ENCODE data around the gene PRKCD.

The PRKCD gene

GRCh38 chr3:53160660-53161449, at the start of gene PRKCD:
Gene PRKCD (plus strand): TSS chr3:53161209. CDS start chr3:53178423, 17,214 bp downstream.
- peak; percentile 61 for DNase-seq (ENCODE audit: low read depth)

- DNase-seq (ENCODE audit: low read depth) = no peak
Observed at GRCh38 chr3:53111822-53112221, 49.2 kb upstream of the PRKCD start.

- DNase-seq (ENCODE audit: low read depth) = no peak
Observed at GRCh38 chr3:53113293-53114010, 47.6 kb upstream of the PRKCD start.

GRCh38 chr3:53114011-53114400, 47.0 kb upstream of the PRKCD start:
- DNase-seq (ENCODE audit: low read depth) = peak; percentile 73

DNA sequence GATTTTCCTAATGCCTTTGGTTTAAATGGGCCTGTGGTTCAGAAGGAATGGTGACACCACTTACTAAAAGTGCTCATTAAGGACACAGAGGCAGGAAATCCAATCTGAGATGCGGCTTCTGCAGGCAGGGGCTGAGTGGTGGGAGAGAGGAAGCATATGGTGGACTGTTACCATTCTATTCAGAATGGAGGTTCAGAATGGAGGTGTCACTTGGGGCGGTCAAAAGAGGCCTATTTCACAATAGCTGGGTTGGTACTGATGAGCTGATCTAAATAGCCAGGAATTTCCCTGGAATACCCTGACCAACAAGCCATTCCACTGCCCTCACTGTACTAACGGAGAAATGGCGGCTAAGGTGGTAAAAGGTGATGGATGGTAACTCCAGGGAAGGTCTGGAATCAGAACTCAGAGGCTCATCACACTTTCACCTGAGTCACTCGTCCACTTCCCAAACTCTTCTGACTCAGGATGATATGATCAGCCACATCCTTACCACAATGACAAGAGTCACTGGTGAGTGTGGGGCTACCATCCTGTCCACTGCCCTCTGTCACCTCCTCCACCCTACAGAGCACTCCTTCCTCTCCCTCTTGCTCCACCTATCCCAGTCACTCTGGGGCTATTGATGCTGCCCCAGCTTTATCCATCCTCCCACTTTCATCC, 46.5 kb upstream of the PRKCD start:
- DNase-seq (ENCODE audit: low read depth) = no peak

DNA sequence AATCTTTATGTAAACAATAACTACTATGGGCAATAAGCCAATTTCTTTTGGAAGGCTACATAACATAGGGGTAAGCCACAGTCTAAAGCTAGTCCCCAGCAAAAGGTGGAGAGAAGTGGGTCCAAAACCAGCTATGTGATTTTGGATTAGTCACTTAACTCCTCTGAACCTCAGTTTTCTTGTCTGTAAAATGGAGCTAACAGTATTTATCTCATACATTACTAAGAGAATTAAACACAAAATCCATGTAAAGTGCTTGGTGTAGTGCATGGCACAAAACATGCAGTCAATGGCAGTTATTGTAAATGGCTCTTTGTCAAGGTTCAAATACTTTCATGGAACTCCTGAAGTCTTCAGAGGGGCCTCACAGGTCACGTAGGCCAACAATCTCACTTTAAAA, 44.1 kb upstream of the PRKCD start:
- DNase-seq (ENCODE audit: low read depth) = no peak

DNA sequence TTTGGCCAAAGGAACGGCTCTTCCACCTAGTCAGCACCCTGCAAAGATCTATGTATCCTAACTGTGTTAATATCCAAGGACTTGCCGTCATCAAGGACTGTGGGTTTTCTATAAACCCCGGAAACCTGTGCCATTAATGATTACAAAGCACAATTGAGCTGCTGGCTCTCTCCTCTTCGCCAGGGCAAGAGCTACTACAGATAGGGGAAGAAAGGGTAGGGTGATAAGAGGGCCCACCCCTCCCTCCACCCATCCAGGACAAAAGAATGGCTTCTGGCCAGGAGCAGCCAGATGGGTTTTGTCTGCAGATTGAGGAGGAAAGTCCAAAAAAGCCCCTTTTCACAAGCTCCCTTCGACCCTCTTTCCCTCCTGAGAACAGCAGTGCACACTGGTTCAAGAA, 40.7 kb upstream of the PRKCD start:
- DNase-seq (ENCODE audit: low read depth) = no peak

DNA sequence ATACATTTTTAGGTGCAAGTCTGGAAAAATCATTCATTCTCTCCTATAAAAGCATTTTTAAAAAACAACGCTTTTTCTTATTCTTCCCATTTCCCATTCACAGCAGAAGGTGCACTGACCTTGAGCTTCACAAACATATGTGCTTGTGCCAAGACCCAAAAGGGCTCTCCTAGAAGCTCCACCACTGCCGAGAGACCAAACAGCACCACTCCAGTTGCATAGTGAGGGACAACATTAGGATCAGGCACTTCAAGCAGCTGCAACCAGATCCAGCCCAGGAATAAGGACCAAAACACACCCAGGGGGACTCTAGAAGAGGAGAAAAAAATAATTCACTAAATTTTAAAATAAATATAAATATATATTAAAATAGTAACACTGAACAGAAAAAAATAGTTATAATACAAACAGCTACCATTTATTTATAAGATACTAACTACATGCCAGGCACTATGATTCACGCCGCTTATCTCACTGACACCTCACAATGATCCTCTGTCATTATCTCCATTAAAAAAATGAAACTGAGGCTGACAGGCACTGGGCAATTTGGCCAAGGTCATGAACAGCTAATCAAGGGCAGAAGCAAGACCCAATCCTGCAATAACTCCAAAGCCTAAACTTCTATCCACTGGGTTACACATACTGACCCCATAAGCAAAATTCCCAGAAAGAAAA, 38.6 kb upstream of the PRKCD start:
- no peak for DNase-seq (ENCODE audit: low read depth)

DNA sequence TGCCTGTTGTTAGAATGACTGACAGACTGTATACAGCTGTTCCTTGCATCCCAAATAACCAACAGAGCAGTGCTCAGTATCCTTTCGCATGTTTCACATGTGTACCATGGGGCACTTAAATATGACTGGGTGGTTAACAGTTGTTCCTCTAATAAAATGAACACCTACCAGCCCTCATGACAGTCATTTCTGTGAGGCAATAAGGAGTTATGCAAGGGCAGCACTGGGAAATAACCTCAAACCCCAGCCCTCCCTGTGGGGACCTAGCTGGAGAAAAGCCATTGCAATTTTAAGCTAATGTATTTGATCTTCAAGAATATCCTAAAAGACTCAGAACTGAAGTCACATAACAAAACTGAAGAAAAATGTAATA, 38.1 kb upstream of the PRKCD start:
- DNase-seq (ENCODE audit: low read depth) = no peak

- DNase-seq (ENCODE audit: low read depth) = no peak
Observed at GRCh38 chr3:53123510-53123909, 37.5 kb upstream of the PRKCD start.

DNA sequence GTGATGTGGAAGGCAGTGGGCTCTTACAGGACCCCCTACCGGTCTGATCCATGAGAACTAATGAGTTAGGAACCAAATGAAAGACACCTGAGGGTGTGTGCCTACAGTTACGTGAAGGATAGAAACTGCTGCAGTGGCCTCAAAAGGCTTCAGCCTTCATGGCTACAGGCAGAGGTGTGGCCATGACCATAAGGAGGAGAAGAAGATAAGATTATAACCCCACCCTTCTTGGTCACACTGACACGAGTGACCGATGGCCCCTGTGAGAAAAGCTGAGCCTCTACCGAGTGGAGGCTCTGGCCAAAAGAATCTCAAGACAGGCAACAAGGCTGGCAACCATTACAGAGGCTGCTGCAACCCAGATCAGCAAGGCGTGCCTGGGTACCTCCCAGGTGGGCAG, 37.1 kb upstream of the PRKCD start:
- no peak for DNase-seq (ENCODE audit: low read depth)

- DNase-seq (ENCODE audit: low read depth) = no peak
Observed at GRCh38 chr3:53126601-53127000, 34.4 kb upstream of the PRKCD start.

DNA sequence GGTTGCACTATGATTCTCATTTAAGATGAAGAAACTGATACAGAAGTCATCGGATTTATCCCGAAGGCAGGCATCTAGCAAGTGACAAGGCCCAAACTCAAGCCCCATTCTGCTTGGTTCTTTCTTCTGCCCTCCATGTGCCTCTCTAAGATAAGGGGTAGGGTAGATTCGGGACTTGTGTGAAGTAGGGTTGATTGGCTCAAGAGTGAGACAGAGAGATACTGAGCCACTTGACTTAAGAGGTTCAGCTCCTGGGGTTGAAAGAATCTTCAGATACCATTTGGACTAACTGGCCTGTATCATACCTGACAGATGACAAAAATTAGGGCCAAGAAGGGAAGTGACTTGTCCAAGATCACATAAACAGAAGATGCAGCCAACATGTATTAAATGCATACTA, 31.7 kb upstream of the PRKCD start:
- no peak for DNase-seq (ENCODE audit: low read depth)

DNA sequence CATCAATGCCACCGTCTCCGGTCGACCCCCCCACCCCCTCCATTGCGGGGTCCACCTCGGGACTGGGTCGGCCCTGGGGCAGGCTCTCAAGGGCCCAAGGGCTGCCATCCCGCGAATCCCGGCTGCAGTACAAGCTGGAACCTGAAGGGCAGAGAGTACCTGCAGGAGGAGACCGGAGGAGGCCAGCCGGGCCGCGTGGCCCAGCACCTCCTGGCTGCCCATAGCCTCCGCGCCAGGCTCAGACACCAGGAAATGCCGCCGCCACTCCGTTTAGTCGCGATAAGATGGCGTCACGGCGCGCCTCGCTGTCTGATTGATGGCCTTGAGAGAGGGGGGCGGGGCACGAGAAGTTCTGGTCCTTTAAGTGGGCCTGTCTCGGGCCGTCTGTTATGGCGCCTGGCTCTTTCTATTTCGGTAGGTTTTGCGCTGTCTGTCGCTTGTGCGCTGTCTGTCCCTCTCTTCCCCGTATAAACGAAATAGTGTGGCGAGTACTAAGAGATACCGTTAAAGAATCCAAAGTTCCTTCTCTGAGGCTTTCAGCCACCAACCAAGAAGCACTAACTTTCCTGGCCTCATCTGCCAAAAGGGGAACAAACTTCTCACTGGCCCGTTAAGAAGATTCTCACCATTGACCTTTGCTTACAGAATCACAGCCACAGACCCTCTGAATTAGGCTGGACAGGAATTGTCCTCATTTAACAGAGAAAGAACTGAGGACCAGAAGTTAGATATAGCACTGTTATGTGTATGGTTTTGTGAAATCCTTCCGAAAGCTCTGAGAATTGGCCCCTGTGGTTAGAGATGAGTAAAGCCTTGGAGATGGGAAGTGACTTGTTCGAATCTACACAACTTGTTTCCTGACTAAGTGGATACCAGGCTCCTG, 30.6 kb upstream of the PRKCD start, which contains the start of gene RFT1:
TSS of gene RFT1 (minus strand) at position 257 of the 883 bp plus-strand sequence. CDS start at position 222, 35 bp downstream.
- peak; percentile 97 for DNase-seq (ENCODE audit: low read depth)

DNA sequence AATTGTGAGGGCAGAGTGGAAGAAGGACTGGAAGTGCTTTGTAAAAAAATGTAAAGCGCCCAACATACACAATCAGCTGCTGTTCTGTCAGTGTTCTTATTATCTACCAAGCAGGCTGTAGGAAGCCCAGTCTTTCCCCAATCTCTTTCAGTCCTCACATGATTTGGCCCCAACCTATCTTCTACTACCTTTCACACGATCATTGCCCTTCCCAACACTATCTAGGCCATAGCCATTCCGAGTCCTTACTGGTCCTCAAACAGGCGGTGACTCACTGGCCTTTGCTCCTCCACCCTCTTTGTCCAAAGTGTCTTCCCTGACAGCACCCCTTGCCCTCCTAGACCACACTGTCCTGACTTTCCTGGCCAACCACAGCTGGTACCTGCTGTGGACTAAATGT, 29.9 kb upstream of the PRKCD start:
- no peak for DNase-seq (ENCODE audit: low read depth)

DNA sequence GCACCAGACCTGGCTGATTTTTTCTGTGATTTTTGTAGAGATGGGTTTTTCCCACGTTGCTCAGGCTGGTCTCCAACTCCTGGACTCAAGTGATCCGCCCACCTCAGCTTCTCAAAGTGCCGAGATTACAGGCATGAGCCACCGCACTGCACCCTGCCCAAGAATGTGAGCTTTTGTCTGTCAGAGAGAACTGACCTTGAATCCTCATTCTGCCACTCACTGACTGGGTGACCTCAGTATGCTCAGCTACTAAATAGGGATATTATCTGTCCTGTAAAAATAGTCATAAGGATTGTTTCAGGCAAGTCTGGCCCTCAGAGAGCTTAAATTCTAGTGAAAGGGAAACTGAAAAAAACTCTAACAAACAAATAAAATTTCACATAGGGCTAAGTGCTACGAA, 28.7 kb upstream of the PRKCD start:
- no peak for DNase-seq (ENCODE audit: low read depth)

- DNase-seq (ENCODE audit: low read depth) = peak; percentile 26
Observed at GRCh38 chr3:53134631-53135232, 26.3 kb upstream of the PRKCD start.

- no peak for DNase-seq (ENCODE audit: low read depth)
Observed at GRCh38 chr3:53137221-53137620, 23.8 kb upstream of the PRKCD start.

DNA sequence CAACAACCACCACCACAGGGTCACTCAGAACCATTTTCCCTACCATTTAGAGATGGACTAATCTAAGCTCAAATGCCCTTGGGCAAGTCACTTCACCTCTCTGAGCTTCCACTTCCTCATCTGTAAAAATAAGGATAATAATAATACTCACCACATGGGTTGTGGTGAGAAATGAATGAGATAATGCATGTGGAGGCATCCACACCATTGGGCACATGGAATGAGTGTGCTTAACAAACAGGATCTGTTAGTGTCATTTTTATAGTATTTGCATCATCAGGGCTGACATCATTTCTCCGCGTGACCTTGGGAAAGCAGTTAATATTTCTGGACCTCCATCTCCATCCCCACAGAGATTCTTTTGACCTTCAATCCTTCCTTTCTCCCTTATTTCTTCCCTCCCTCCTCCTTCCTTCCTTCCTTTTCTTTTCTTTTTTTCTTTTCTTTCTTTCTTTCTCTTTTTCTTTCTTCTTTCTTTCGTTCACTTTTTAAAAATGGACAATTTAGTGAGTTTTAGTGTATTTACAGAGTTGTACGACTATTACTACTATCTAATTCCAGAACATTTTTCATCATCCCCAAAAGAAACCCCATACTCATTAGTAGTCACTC, 23.1 kb upstream of the PRKCD start:
- no peak for DNase-seq (ENCODE audit: low read depth)
